Parathyroid adenoma (tissue), 2 donors: ENCODE data around the gene GPRIN1.

Experiments used
- H2AFZ ChIP-seq: fragments of 300-600 bp; sonication (generic); one replicate; pipeline ENCODE4 v1.7.0; 2017; ENCODE audit warnings: antibody characterized with exemption, mild to moderate bottlenecking
- H3K27ac ChIP-seq: fragments of 300-600 bp; sonication (generic); one replicate; pipeline ENCODE4 v1.7.0; 2017
- H3K27me3 ChIP-seq: fragments of 300-600 bp; sonication (generic); one replicate; pipeline ENCODE4 v1.7.0; 2017; ENCODE audit warnings: low read length; ENCODE audit not compliant: control insufficient read depth, insufficient read depth
- H3K36me3 ChIP-seq: fragments of 300-600 bp; sonication (generic); one replicate; pipeline ENCODE4 v1.7.0; 2017; ENCODE audit warnings: low read length; ENCODE audit not compliant: control insufficient read depth, insufficient read depth
- H3K4me1 ChIP-seq: fragments of 300-600 bp; sonication (generic); one replicate; pipeline ENCODE4 v1.7.0; 2017; ENCODE audit warnings: control low read depth
- H3K4me2 ChIP-seq: fragments of 300-600 bp; sonication (generic); one replicate; pipeline ENCODE4 v1.7.0; 2017; ENCODE audit warnings: low read length
- H3K4me3 ChIP-seq: fragments of 300-600 bp; sonication (generic); one replicate; pipeline ENCODE4 v1.7.0; 2017; ENCODE audit warnings: low read depth, low read length
- H3K79me2 ChIP-seq: fragments of 300-600 bp; sonication (generic); one replicate; pipeline ENCODE4 v1.7.0; 2017; ENCODE audit warnings: control low read depth
- H3K9ac ChIP-seq: fragments of 300-600 bp; sonication (generic); one replicate; pipeline ENCODE4 v1.7.0; 2017; ENCODE audit warnings: mild to moderate bottlenecking
- H3K9me3 ChIP-seq: fragments of 300-600 bp; sonication (generic); one replicate; pipeline ENCODE4 v1.7.0; 2017; ENCODE audit warnings: low read length; ENCODE audit not compliant: control insufficient read depth
- TF ChIP-seq, protein P1 (sequence below): fragments of 300-600 bp; sonication (generic); IDR thresholded peaks from one replicate; pipeline ENCODE4 v1.7.0; 2017; ENCODE audit warnings: antibody characterized with exemption, mild to moderate bottlenecking
- donor health status: primary hyperparathyroidism.

GPRIN1 gene

DNA sequence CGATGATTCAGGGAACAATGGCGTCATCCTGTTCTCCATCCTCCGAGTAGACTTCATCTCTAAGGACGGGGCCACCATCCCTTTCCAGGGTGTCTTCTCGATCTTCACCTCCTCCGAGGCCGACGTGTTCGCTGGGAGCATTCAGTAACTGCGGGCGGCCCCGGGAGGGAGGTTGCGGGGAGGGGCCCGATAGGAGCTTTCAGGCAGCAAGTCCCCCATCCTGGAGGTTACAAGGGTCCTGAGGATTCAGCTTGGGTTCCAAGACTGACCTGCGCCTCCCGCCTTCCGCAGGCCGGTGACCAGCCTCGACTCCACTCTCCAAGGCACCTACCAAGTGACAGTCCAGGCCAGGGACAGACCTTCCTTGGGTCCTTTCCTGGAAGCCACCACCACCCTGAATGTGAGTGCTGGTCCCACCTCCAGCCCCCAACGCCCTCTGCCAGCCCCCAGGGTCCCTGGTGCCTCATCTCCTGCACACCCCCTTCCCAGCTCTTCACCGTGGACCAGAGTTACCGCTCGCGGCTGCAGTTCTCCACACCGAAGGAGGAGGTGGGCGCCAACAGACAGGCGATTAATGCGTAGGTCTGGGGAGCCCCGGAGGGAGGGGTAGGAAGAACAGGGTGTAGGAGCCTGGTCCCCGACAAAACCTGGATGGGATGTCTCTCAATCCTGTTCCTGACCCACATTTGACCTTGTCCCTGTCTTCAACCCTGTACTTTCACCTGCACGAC is 20.8 kb downstream of the GPRIN1 start:
- no peaks in the 10 kb centered on the region for H3K36me3 ChIP-seq
- TF ChIP-seq, protein P1, sequence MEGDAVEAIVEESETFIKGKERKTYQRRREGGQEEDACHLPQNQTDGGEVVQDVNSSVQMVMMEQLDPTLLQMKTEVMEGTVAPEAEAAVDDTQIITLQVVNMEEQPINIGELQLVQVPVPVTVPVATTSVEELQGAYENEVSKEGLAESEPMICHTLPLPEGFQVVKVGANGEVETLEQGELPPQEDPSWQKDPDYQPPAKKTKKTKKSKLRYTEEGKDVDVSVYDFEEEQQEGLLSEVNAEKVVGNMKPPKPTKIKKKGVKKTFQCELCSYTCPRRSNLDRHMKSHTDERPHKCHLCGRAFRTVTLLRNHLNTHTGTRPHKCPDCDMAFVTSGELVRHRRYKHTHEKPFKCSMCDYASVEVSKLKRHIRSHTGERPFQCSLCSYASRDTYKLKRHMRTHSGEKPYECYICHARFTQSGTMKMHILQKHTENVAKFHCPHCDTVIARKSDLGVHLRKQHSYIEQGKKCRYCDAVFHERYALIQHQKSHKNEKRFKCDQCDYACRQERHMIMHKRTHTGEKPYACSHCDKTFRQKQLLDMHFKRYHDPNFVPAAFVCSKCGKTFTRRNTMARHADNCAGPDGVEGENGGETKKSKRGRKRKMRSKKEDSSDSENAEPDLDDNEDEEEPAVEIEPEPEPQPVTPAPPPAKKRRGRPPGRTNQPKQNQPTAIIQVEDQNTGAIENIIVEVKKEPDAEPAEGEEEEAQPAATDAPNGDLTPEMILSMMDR, result no peak
- no peak overlapping the region for H2AFZ ChIP-seq
- no peaks in the 10 kb centered on the region for H3K4me1 ChIP-seq
- no peaks in the 10 kb centered on the region for H3K27me3 ChIP-seq
- no peak overlapping the region for H3K4me2 ChIP-seq
- H3K4me3 ChIP-seq, result no peak overlapping the region
- H3K27ac ChIP-seq, result no peak overlapping the region
- no peaks in the 10 kb centered on the region for H3K79me2 ChIP-seq
- no peak overlapping the region for H3K9ac ChIP-seq
- no peaks in the 10 kb centered on the region for H3K9me3 ChIP-seq

DNA sequence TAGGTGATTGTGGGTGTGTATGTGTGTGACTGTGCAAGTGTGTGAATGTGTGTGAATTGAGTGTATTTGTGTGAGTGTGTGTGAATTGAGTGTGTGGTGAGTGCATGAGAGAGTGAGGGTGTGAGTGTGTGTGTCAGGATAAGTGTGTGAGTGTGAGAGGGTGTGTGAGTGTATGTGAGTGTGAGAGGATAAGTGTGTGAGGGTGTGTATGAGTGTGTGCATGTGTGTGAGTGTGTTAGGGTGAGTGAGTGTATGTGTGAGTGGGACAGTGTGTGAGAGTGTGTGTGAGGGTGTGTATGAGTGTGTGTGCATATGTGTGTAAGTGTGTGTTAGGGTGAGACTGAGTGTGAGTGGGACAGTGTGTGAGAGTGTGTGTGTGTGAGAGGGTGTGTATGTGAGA is 21.7 kb downstream of the GPRIN1 start:
- no peak overlapping the region for H2AFZ ChIP-seq
- no peak overlapping the region for H3K27ac ChIP-seq
- no peaks in the 10 kb centered on the region for H3K9me3 ChIP-seq
- no peak overlapping the region for H3K4me3 ChIP-seq
- H3K27me3 ChIP-seq, result no peaks in the 10 kb centered on the region
- no peaks in the 10 kb centered on the region for H3K4me1 ChIP-seq
- no peaks in the 10 kb centered on the region for H3K36me3 ChIP-seq
- no peak overlapping the region for H3K4me2 ChIP-seq
- no peaks in the 10 kb centered on the region for H3K79me2 ChIP-seq
- TF ChIP-seq, protein P1, result no peak
- no peak overlapping the region for H3K9ac ChIP-seq

DNA sequence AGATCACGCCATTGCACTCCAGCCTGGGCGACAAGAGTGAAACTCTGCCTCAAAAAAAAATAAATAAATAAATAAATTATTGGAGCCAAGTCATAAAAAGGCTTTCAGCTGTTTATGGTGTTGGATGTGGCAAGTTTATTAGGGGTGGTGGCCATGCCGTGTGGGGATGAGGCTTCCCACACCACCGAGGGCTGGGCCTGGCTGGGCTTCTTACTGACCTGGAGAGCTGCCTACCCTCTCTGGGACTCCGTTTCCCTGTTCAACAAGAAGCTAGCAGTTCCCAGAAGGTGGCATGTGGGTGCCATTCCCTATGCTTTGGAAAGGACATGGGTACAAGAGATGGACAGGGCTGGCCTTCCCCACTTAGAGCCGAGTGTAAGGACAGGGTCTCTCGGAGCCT is 22.6 kb downstream of the GPRIN1 start:
- no peak overlapping the region for H3K4me2 ChIP-seq
- no peak overlapping the region for H3K9ac ChIP-seq
- H3K79me2 ChIP-seq, result no peaks in the 10 kb centered on the region
- H2AFZ ChIP-seq, result no peak overlapping the region
- TF ChIP-seq, protein P1, result no peak
- H3K4me3 ChIP-seq, result no peak overlapping the region
- no peaks in the 10 kb centered on the region for H3K27me3 ChIP-seq
- no peaks in the 10 kb centered on the region for H3K4me1 ChIP-seq
- H3K27ac ChIP-seq, result no peak overlapping the region
- H3K36me3 ChIP-seq, result no peaks in the 10 kb centered on the region
- no peaks in the 10 kb centered on the region for H3K9me3 ChIP-seq

DNA sequence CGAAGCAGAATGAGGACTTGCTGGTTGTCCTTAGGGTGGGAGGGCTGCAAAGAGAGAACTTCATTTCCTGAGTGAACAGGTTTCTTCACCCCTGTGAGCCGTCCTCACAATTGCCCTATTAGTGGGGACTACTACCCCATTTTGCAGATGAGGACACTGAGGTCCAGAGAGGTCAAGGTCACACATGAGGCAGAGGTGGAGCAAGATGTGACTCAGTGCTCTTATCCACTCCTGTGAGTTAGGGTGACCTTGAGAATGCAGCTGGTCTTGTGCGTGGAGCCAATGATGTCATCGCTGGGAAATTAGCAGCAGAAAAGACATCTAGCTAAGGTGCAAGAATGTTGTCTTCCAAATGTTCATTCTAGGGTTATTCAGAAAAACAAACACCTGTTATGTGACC is 26.9 kb downstream of the GPRIN1 start:
- Histone ChIP-seq H3K4me2 (no peak overlapping the region), H3K4me1 (no peaks in the 10 kb centered on the region), H3K27me3 (no peaks in the 10 kb centered on the region)

More for the DNA sequence above, 26.9 kb downstream of the GPRIN1 start:
- TF ChIP-seq, protein P1, result no peak
- H3K9ac ChIP-seq, result no peak overlapping the region
- no peaks in the 10 kb centered on the region for H3K9me3 ChIP-seq
- H3K27ac ChIP-seq, result no peak overlapping the region
- H3K79me2 ChIP-seq, result no peaks in the 10 kb centered on the region
- H3K36me3 ChIP-seq, result no peaks in the 10 kb centered on the region
- no peak overlapping the region for H3K4me3 ChIP-seq
- H2AFZ ChIP-seq, result no peak overlapping the region
